ENCODE results near the gene ALOX12B. TPM values are rescaled to one million over a fixed set of nuclear protein-coding genes. Genes with fewer than 3 reads are reported as not detected.

ALOX12B gene
- total RNA-seq, 2 donors from 2014 or later, result 0.95 to 1.2 TPM

GRCh38 chr17:8075574-8076342 lies 11.8 kb downstream of the ALOX12B start:
- Histone ChIP-seq H3K27me3 (ENCODE audit: control insufficient read depth, insufficient read depth, low read length, poor library complexity, severe bottlenecking) (peaks cover 97% of the 10 kb centered on the region), H3K4me1 (ENCODE audit: control insufficient read depth, insufficient read depth, low read length) (peaks cover 2% of the 10 kb centered on the region), H3K36me3 (ENCODE audit: control insufficient read depth, insufficient read depth, low read length) (no peaks in the 10 kb centered on the region), H3K4me3 (ENCODE audit: low read length) (no peak overlapping the region), H3K9me3 (ENCODE audit: control insufficient read depth, low read length) (no peaks in the 10 kb centered on the region), H3K27ac (ENCODE audit: low read depth, low read length) (no peak overlapping the region), H3K9ac (ENCODE audit: extremely low read depth, low read length, poor library complexity, severe bottlenecking) (no peak overlapping the region)
- Mint-ChIP-seq H3K27ac (no peak overlapping the region), H3K9me3 (peaks cover 2% of the 10 kb centered on the region), H3K27me3 (ENCODE audit: insufficient read depth) (peaks cover 92% of the 10 kb centered on the region), H3K36me3 (ENCODE audit: low read depth) (no peaks in the 10 kb centered on the region), H3K4me3 (no peak overlapping the region), H3K4me1 (peaks cover 26% of the 10 kb centered on the region)
- WGBS, 2 experiments (ENCODE audit: insufficient coverage in 1 of 2, insufficient read length in 1 of 2), result 89 to 92% methylated on average over 6 to 14 of the region's 14 CpGs
- no peak for DNase-seq
- TF ChIP-seq CTCF (conservative IDR thresholded peaks at IDR 0.05), result no peak

GRCh38 chr17:8075081-8075480 lies 12.4 kb downstream of the ALOX12B start:
- TF ChIP-seq CTCF (conservative IDR thresholded peaks at IDR 0.05), result no peak
- Mint-ChIP-seq H3K27me3 (ENCODE audit: insufficient read depth) (peaks cover 91% of the 10 kb centered on the region), H3K4me1 (peaks cover 26% of the 10 kb centered on the region), H3K36me3 (ENCODE audit: low read depth) (no peaks in the 10 kb centered on the region), H3K9me3 (peaks cover 2% of the 10 kb centered on the region), H3K27ac (no peak overlapping the region), H3K4me3 (no peak overlapping the region)
- no peak overlapping the region for H3K27ac ChIP-seq (ENCODE audit: low read depth, low read length)
- H3K27me3 ChIP-seq (ENCODE audit: control insufficient read depth, insufficient read depth, low read length, poor library complexity, severe bottlenecking), result peaks cover 96% of the 10 kb centered on the region
- H3K4me1 ChIP-seq (ENCODE audit: control insufficient read depth, insufficient read depth, low read length), result peaks cover 2% of the 10 kb centered on the region
- no peaks in the 10 kb centered on the region for H3K9me3 ChIP-seq (ENCODE audit: control insufficient read depth, low read length)
- H3K9ac ChIP-seq (ENCODE audit: extremely low read depth, low read length, poor library complexity, severe bottlenecking), result no peak overlapping the region
- H3K4me3 ChIP-seq (ENCODE audit: low read length), result no peak overlapping the region
- no peak for DNase-seq
- no peaks in the 10 kb centered on the region for H3K36me3 ChIP-seq (ENCODE audit: control insufficient read depth, insufficient read depth, low read length)
- WGBS, 2 experiments (ENCODE audit: insufficient coverage in 1 of 2, insufficient read length in 1 of 2), result 88% methylated on average over 3 of the region's 3 CpGs; no CpG with 5 or more reads in 1 of the 2 experiments

- no peak overlapping the region for H3K27ac Mint-ChIP-seq
- H3K27ac ChIP-seq (ENCODE audit: low read depth, low read length), result no peak overlapping the region
- no peak for TF ChIP-seq CTCF (conservative IDR thresholded peaks at IDR 0.05)
- H3K9me3 ChIP-seq (ENCODE audit: control insufficient read depth, low read length), result no peaks in the 10 kb centered on the region
- H3K27me3 ChIP-seq (ENCODE audit: control insufficient read depth, insufficient read depth, low read length, poor library complexity, severe bottlenecking), result peaks cover 91% of the 10 kb centered on the region
- WGBS, 2 experiments (ENCODE audit: insufficient coverage in 1 of 2, insufficient read length in 1 of 2), result 65 to 77% methylated on average over 4 to 7 of the region's 7 CpGs
- no peak overlapping the region for H3K4me3 Mint-ChIP-seq
- no peaks in the 10 kb centered on the region for H3K36me3 Mint-ChIP-seq (ENCODE audit: low read depth)
- no peak overlapping the region for H3K9ac ChIP-seq (ENCODE audit: extremely low read depth, low read length, poor library complexity, severe bottlenecking)
- peaks cover 28% of the 10 kb centered on the region for H3K4me1 Mint-ChIP-seq
- H3K9me3 Mint-ChIP-seq, result peaks cover 2% of the 10 kb centered on the region
- DNase-seq, result peak; percentile 43
- peaks cover 2% of the 10 kb centered on the region for H3K4me1 ChIP-seq (ENCODE audit: control insufficient read depth, insufficient read depth, low read length)
- H3K36me3 ChIP-seq (ENCODE audit: control insufficient read depth, insufficient read depth, low read length), result no peaks in the 10 kb centered on the region
- H3K27me3 Mint-ChIP-seq (ENCODE audit: insufficient read depth), result peaks cover 90% of the 10 kb centered on the region
- no peak overlapping the region for H3K4me3 ChIP-seq (ENCODE audit: low read length)
Measured at GRCh38 chr17:8074554-8074953, 13.0 kb downstream of the ALOX12B start.
